Measurements from ENCODE around the gene ATP5F1D.

Gene ATP5F1D

GRCh38 chr19:1250437-1251260 lies 9.1 kb downstream of the ATP5F1D start:
- Histone ChIP-seq H3K27ac (peak overlapping the region; percentile 64), H3K27me3 (ENCODE audit: control insufficient read depth, insufficient read depth, low read length) (no peaks in the 10 kb centered on the region), H3K4me1 (peaks cover 14% of the 10 kb centered on the region), H3K9me3 (ENCODE audit: control insufficient read depth, low read length) (no peaks in the 10 kb centered on the region), H3K36me3 (ENCODE audit: control insufficient read depth, insufficient read depth, low read length) (no peaks in the 10 kb centered on the region), H2AFZ (no peak overlapping the region), H3K4me2 (ENCODE audit: low read length) (peak overlapping the region; percentile 51), H3K9ac (no peak overlapping the region), H3K79me2 (peaks cover 7% of the 10 kb centered on the region), H3K4me3 (ENCODE audit: low read depth, low read length) (peak overlapping the region; percentile 49)
- TF ChIP-seq CTCF (IDR thresholded peaks at IDR 0.05) = no peak

GRCh38 chr19:1251330-1252220 lies 10.0 kb downstream of the ATP5F1D start:
- peaks cover 7% of the 10 kb centered on the region for H3K4me1 ChIP-seq

GRCh38 chr19:1252221-1252820 lies 10.8 kb downstream of the ATP5F1D start:
- peaks cover 7% of the 10 kb centered on the region for H3K4me1 ChIP-seq
- H3K4me3 ChIP-seq (ENCODE audit: low read depth, low read length) = no peak overlapping the region
- no peak overlapping the region for H3K9ac ChIP-seq
- TF ChIP-seq CTCF (IDR thresholded peaks at IDR 0.05) = no peak
- H3K27ac ChIP-seq = peak overlapping the region; percentile 64
- peak overlapping the region; percentile 19 for H3K4me2 ChIP-seq (ENCODE audit: low read length)
- no peaks in the 10 kb centered on the region for H3K27me3 ChIP-seq (ENCODE audit: control insufficient read depth, insufficient read depth, low read length)
- no peaks in the 10 kb centered on the region for H3K9me3 ChIP-seq (ENCODE audit: control insufficient read depth, low read length)
- no peaks in the 10 kb centered on the region for H3K36me3 ChIP-seq (ENCODE audit: control insufficient read depth, insufficient read depth, low read length)
- H3K79me2 ChIP-seq = peaks cover 7% of the 10 kb centered on the region
- H2AFZ ChIP-seq = no peak overlapping the region

More at GRCh38 chr19:1251330-1252220, 10.0 kb downstream of the ATP5F1D start:
- peak overlapping the region; percentile 64 for H3K27ac ChIP-seq
- H3K9me3 ChIP-seq (ENCODE audit: control insufficient read depth, low read length) = no peaks in the 10 kb centered on the region
- no peaks in the 10 kb centered on the region for H3K27me3 ChIP-seq (ENCODE audit: control insufficient read depth, insufficient read depth, low read length)
- H3K9ac ChIP-seq = no peak overlapping the region
- H3K4me2 ChIP-seq (ENCODE audit: low read length) = peak overlapping the region; percentile 51
- H2AFZ ChIP-seq = no peak overlapping the region
- H3K4me3 ChIP-seq (ENCODE audit: low read depth, low read length) = peak overlapping the region; percentile 49
- H3K36me3 ChIP-seq (ENCODE audit: control insufficient read depth, insufficient read depth, low read length) = no peaks in the 10 kb centered on the region
- H3K79me2 ChIP-seq = peaks cover 7% of the 10 kb centered on the region
- no peak for TF ChIP-seq CTCF (IDR thresholded peaks at IDR 0.05)

- no peak for TF ChIP-seq CTCF (IDR thresholded peaks at IDR 0.05)
- no peaks in the 10 kb centered on the region for H3K27me3 ChIP-seq (ENCODE audit: control insufficient read depth, insufficient read depth, low read length)
- no peaks in the 10 kb centered on the region for H3K9me3 ChIP-seq (ENCODE audit: control insufficient read depth, low read length)
- no peaks in the 10 kb centered on the region for H3K36me3 ChIP-seq (ENCODE audit: control insufficient read depth, insufficient read depth, low read length)
- H3K27ac ChIP-seq = peak overlapping the region; percentile 64
- H3K9ac ChIP-seq = no peak overlapping the region
- H2AFZ ChIP-seq = no peak overlapping the region
- H3K4me2 ChIP-seq (ENCODE audit: low read length) = peak overlapping the region; percentile 19
- no peak overlapping the region for H3K4me3 ChIP-seq (ENCODE audit: low read depth, low read length)
- H3K79me2 ChIP-seq = peaks cover 7% of the 10 kb centered on the region
- peaks cover 5% of the 10 kb centered on the region for H3K4me1 ChIP-seq
These were observed 11.4 kb downstream of the ATP5F1D start for GRCh38 chr19:1252821-1253513.
